ENCODE results near the gene BAIAP2L2.

GRCh38 chr22:38038890-38039812 lies 71.3 kb downstream of the BAIAP2L2 start:
- TF ChIP-seq CTCF (IDR thresholded peaks at IDR 0.05; ENCODE audit: low read depth, low read length, missing input control) = no peak
- TF ChIP-seq, protein P1, sequence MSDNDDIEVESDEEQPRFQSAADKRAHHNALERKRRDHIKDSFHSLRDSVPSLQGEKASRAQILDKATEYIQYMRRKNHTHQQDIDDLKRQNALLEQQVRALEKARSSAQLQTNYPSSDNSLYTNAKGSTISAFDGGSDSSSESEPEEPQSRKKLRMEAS (IDR thresholded peaks at IDR 0.05) = no peak
- no peak for TF ChIP-seq NR2F2 (IDR thresholded peaks at IDR 0.05)
- TF ChIP-seq EGR1 (IDR thresholded peaks at IDR 0.05; ENCODE audit: low read depth in 2 of 2) = no peak
- TF ChIP-seq, protein P2, sequence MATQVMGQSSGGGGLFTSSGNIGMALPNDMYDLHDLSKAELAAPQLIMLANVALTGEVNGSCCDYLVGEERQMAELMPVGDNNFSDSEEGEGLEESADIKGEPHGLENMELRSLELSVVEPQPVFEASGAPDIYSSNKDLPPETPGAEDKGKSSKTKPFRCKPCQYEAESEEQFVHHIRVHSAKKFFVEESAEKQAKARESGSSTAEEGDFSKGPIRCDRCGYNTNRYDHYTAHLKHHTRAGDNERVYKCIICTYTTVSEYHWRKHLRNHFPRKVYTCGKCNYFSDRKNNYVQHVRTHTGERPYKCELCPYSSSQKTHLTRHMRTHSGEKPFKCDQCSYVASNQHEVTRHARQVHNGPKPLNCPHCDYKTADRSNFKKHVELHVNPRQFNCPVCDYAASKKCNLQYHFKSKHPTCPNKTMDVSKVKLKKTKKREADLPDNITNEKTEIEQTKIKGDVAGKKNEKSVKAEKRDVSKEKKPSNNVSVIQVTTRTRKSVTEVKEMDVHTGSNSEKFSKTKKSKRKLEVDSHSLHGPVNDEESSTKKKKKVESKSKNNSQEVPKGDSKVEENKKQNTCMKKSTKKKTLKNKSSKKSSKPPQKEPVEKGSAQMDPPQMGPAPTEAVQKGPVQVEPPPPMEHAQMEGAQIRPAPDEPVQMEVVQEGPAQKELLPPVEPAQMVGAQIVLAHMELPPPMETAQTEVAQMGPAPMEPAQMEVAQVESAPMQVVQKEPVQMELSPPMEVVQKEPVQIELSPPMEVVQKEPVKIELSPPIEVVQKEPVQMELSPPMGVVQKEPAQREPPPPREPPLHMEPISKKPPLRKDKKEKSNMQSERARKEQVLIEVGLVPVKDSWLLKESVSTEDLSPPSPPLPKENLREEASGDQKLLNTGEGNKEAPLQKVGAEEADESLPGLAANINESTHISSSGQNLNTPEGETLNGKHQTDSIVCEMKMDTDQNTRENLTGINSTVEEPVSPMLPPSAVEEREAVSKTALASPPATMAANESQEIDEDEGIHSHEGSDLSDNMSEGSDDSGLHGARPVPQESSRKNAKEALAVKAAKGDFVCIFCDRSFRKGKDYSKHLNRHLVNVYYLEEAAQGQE (IDR thresholded peaks at IDR 0.05) = no peak
- TF ChIP-seq JUND (IDR thresholded peaks at IDR 0.05) = no peak
- TF ChIP-seq RAD21 (IDR thresholded peaks at IDR 0.05) = no peak
